Activated CD4-positive, alpha-beta T cell treated with anti-CD3 and anti-CD28 coated beads, Interleukin-2, amount 50 U/mL, for 48 hours (primary cell): ENCODE results near the gene JPH3.
"Not testable (repeated sequence)": the region's sequence is repeated elsewhere in the genome, so short reads cannot be mapped to it uniquely, and the experiment has no call there.

Experiments used
- DNase-seq, 2 experiments: peaks; one replicate each; pipeline ENCODE4 v3.0.0-alpha.2; 2020

JPH3 gene

GRCh38 chr16:87575027-87575804 is 27.1 kb upstream of the JPH3 start:
- DNase-seq, result no peak

- no peak for DNase-seq
These were observed 26.1 kb upstream of the JPH3 start for GRCh38 chr16:87576171-87576570.

- not testable (repeated sequence) for DNase-seq
These were observed 24.0 kb upstream of the JPH3 start for GRCh38 chr16:87578142-87578930.

- DNase-seq, result no peak
These were observed 22.6 kb upstream of the JPH3 start for GRCh38 chr16:87579691-87580090.

- DNase-seq, result peak in 1 of 2 experiments; percentile 10
These were observed 21.4 kb upstream of the JPH3 start for GRCh38 chr16:87580855-87581261.

GRCh38 chr16:87581857-87582215 is 20.5 kb upstream of the JPH3 start:
- no peak for DNase-seq

GRCh38 chr16:87582216-87582965 is 19.9 kb upstream of the JPH3 start:
- DNase-seq, result no peak

- no peak for DNase-seq
These were observed 19.4 kb upstream of the JPH3 start for GRCh38 chr16:87582966-87583325.

GRCh38 chr16:87583453-87584131 is 18.7 kb upstream of the JPH3 start:
- DNase-seq, result no peak

- no peak for DNase-seq
These were observed 18.0 kb upstream of the JPH3 start for GRCh38 chr16:87584271-87584670.

- DNase-seq, result no peak
These were observed 17.3 kb upstream of the JPH3 start for GRCh38 chr16:87584975-87585374.

- no peak for DNase-seq
These were observed 16.7 kb upstream of the JPH3 start for GRCh38 chr16:87585442-87586200.

- DNase-seq, result no peak
These were observed 16.0 kb upstream of the JPH3 start for GRCh38 chr16:87586201-87586782.

GRCh38 chr16:87587636-87588035 is 14.7 kb upstream of the JPH3 start:
- DNase-seq, result no peak

GRCh38 chr16:87592018-87592712 is 10.1 kb upstream of the JPH3 start:
- DNase-seq, result no peak

GRCh38 chr16:87593710-87594258 is 8.5 kb upstream of the JPH3 start:
- DNase-seq, result no peak

GRCh38 chr16:87595712-87596111 is 6.6 kb upstream of the JPH3 start:
- DNase-seq, result no peak

GRCh38 chr16:87597324-87597830 is 4.9 kb upstream of the JPH3 start:
- no peak for DNase-seq

- DNase-seq, result no peak
These were observed 3.9 kb upstream of the JPH3 start for GRCh38 chr16:87598431-87598830.

- no peak for DNase-seq
These were observed 2.1 kb upstream of the JPH3 start for GRCh38 chr16:87600246-87600645.
